GM18951 (cell line): ENCODE results near the gene ZC3H12C.

ENCODE experiments used
- POLR2A ChIP-seq: IDR thresholded peaks from 4 replicates; pipeline ENCODE4 v1.6.1; 2011; ENCODE audit warnings: mild to moderate bottlenecking; ENCODE audit not compliant: insufficient read length, insufficient read depth; ENCODE audit errors: extremely low read depth
- in situ Hi-C: fragments of 300-500 bp; cut with MboI; formaldehyde crosslinking; loops from one replicate; pipeline ENCODE4 v1.12.0; 2022; ENCODE audit warnings: low sequenced_read_pairs, mixed read lengths, inconsistent platforms; ENCODE audit not compliant: unreplicated experiment

The ZC3H12C gene

DNA sequence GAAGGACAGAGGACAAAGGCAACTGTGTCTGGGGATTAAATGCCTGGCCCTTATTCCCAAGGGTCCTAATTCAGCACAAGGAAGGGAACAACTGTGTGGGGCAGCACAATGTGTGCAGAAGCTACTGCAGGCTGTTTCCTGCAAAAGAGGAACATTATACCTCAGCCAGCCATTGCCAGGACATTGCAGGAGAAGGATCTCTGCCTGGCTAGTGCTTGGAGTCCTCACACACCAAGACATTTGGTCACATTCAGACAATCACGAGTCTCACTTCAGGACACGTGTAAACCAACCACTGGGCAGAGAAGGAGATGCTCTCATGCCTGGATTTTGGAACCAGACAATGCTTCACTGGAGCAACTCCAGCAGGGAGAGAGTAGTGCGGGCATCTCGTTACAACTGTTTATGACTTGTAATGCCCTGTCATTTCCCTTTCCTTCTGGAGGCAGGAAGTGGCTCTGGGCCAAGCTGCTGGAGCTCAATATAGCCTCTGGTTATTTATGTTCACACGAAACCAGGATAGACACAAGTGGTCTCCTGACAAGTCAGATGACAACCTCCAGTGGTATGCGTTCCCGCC is 23.9 kb upstream of the ZC3H12C start:
- TF ChIP-seq POLR2A = no peak
- in situ Hi-C loops = no loop called here

- no peak for TF ChIP-seq POLR2A
- in situ Hi-C loops = no loop called here
Observed at GRCh38 chr11:110070176-110070575, 23.0 kb upstream of the ZC3H12C start.

GRCh38 chr11:110071197-110071596 is 22.0 kb upstream of the ZC3H12C start:
- in situ Hi-C loops = no loop called here
- TF ChIP-seq POLR2A = no peak

- no peak for TF ChIP-seq POLR2A
- in situ Hi-C loops = no loop called here
Observed at GRCh38 chr11:110072930-110073329, 20.3 kb upstream of the ZC3H12C start.

DNA sequence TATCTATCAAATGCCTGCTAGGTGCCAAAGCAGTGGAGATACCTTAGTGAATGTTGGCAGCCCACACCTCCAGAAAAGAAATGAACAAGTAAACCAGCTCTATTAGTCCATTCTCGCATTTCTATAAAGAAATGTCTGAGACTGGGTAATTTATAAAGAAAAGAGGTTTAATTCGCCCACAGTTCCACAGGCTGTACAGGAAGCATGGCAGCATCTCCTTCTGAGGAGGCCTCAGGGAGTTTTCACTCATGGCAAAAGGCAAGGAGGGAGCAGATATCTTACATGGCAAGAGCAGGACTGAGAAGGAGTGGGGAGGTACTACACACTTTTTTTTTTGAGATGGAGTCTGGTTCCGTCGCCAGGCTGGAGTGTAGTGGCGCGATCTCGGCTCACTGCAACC is 18.7 kb upstream of the ZC3H12C start:
- TF ChIP-seq POLR2A = no peak
- in situ Hi-C loops = no loop called here

GRCh38 chr11:110075105-110075846 is 17.9 kb upstream of the ZC3H12C start:
- in situ Hi-C loops = no loop called here
- no peak for TF ChIP-seq POLR2A

GRCh38 chr11:110075847-110076208 is 17.4 kb upstream of the ZC3H12C start:
- no peak for TF ChIP-seq POLR2A
- in situ Hi-C loops = no loop called here

DNA sequence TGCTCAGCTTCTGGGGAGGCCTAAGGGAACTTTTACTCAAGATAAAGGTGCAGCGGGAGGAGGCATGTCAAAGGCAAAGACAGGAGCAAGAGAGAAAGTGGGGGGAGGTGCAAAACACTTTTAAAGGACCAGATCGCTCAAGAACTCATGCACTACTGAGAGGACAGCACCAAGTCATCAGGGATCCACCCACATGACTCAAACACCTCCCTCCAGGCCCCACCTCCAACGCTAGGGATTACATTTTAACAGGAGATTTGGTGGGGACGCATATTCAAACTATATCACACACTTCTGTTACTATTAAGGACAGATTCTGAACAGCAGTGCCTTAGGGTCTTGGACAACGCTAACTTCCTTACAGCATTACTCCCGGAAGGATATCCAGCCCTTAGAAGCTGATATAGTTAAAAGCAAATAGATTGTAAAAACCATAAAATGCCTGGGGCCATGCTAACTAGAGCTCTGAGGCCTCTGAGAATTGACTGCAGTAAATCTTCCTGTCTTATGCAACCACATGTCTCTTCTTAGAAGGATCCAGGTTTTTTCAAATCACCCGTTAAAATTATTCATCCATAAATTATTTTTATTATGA is 16.7 kb upstream of the ZC3H12C start:
- TF ChIP-seq POLR2A = no peak
- in situ Hi-C loops = no loop called here

- in situ Hi-C loops = no loop called here
- TF ChIP-seq POLR2A = no peak
Observed at GRCh38 chr11:110077346-110077745, 15.8 kb upstream of the ZC3H12C start.

DNA sequence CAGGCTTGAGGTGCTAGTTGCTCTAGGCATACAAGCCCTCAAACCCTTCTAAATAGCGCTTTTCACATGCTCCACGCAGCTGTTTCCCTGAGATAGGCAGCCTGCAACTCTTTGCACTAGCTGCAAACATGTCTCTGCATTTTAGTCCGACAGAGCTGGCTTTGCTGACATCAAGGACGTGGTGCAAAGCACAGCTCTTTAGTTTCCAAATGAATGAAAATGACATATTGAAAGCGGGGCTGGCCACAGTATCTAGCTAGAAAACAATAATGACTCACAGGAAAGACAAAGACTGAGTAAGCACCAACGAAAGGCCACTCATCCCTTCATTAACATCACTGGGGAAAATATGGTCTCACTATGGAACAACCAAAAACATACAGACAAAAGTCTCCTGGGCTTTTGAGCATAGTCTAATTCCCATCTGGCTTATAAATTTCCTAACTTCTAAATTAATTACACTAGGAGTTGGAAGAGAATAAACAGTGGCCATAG is 15.3 kb upstream of the ZC3H12C start:
- in situ Hi-C loops = no loop called here
- TF ChIP-seq POLR2A = no peak

GRCh38 chr11:110078923-110079544 is 14.2 kb upstream of the ZC3H12C start:
- in situ Hi-C loops = no loop called here
- no peak for TF ChIP-seq POLR2A

DNA sequence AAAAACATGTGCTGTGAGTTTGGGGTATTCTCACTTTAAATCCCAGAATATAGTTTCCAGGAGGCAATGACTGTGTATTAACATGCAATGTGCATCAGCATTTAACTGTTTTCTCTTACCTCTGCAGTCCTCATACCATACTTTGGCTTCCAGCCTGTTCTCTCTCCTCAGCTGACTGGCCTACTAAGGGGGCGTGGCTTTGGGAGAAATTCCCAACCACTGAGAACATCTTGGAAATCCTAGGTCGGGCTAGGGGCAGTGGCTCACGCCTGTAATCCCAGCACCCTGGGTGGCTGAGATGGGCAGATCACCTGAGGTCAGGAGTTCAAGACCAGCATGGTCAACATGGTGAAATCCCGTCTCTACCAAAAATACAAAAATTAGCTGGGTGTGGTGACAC is 13.5 kb upstream of the ZC3H12C start:
- no peak for TF ChIP-seq POLR2A
- in situ Hi-C loops = no loop called here
